Neuron (in vitro differentiated cells): Measurements from ENCODE around the gene MDGA2.
"Not testable (repeated sequence)": the region's sequence is repeated elsewhere in the genome, so short reads cannot be mapped to it uniquely, and the experiment has no call there.

ENCODE experiments used
- H2AFZ ChIP-seq: one replicate; pipeline ENCODE4 v1.6.1; 2013; ENCODE audit warnings: low read depth, mild to moderate bottlenecking, inconsistent platforms, low read length, moderate library complexity
- H3K27me3 ChIP-seq: one replicate; pipeline ENCODE4 v1.6.1; 2013; ENCODE audit warnings: low read length; ENCODE audit not compliant: insufficient read depth
- H3K36me3 ChIP-seq: one replicate; pipeline ENCODE4 v1.6.1; 2013; ENCODE audit warnings: low read length; ENCODE audit not compliant: insufficient read depth
- H3K4me1 ChIP-seq: one replicate; pipeline ENCODE4 v1.6.1; 2013; ENCODE audit warnings: low read length; ENCODE audit not compliant: insufficient read depth
- H3K4me3 ChIP-seq: 2 replicates; pipeline ENCODE4 v1.5.1; 2013; ENCODE audit warnings: mild to moderate bottlenecking, low read length, moderate library complexity
- H3K9me3 ChIP-seq: one replicate; pipeline ENCODE4 v1.6.1; 2013; ENCODE audit warnings: low read length

The MDGA2 gene

GRCh38 chr14:47273939-47274338, 401.5 kb downstream of the MDGA2 start:
- Histone ChIP-seq H2AFZ (no peak overlapping the region), H3K4me1 (peaks cover 3% of the 10 kb centered on the region), H3K9me3 (no peaks in the 10 kb centered on the region), H3K36me3 (no peaks in the 10 kb centered on the region), H3K27me3 (no peaks in the 10 kb centered on the region), H3K4me3 (no peak overlapping the region)

GRCh38 chr14:47270715-47271114, 404.7 kb downstream of the MDGA2 start:
- Histone ChIP-seq H3K9me3 (no peaks in the 10 kb centered on the region), H3K4me1 (no peaks in the 10 kb centered on the region), H3K27me3 (no peaks in the 10 kb centered on the region), H3K4me3 (no peak overlapping the region), H3K36me3 (no peaks in the 10 kb centered on the region), H2AFZ (no peak overlapping the region)

- no peaks in the 10 kb centered on the region for H3K36me3 ChIP-seq
- H2AFZ ChIP-seq: no peak overlapping the region
- no peaks in the 10 kb centered on the region for H3K27me3 ChIP-seq
- H3K9me3 ChIP-seq: no peaks in the 10 kb centered on the region
- H3K4me3 ChIP-seq: no peak overlapping the region
- H3K4me1 ChIP-seq: no peaks in the 10 kb centered on the region
These were observed 405.5 kb downstream of the MDGA2 start for GRCh38 chr14:47269756-47270492.

- no peak overlapping the region for H3K4me3 ChIP-seq
- peaks cover 2% of the 10 kb centered on the region for H3K4me1 ChIP-seq
- H3K27me3 ChIP-seq: no peaks in the 10 kb centered on the region
- H3K9me3 ChIP-seq: no peaks in the 10 kb centered on the region
- no peaks in the 10 kb centered on the region for H3K36me3 ChIP-seq
- H2AFZ ChIP-seq: no peak overlapping the region
These were observed 410.6 kb downstream of the MDGA2 start for GRCh38 chr14:47264842-47265241.

GRCh38 chr14:47262801-47263200, 412.6 kb downstream of the MDGA2 start:
- Histone ChIP-seq H3K36me3 (no peaks in the 10 kb centered on the region), H3K4me3 (no peak overlapping the region), H2AFZ (no peak overlapping the region), H3K9me3 (no peaks in the 10 kb centered on the region), H3K4me1 (peaks cover 2% of the 10 kb centered on the region), H3K27me3 (no peaks in the 10 kb centered on the region)

- Histone ChIP-seq H3K4me1 (peaks cover 6% of the 10 kb centered on the region), H3K4me3 (no peak overlapping the region), H3K27me3 (no peaks in the 10 kb centered on the region), H3K9me3 (no peaks in the 10 kb centered on the region), H3K36me3 (no peaks in the 10 kb centered on the region), H2AFZ (no peak overlapping the region)
These were observed 414.1 kb downstream of the MDGA2 start for GRCh38 chr14:47261350-47261749.

DNA sequence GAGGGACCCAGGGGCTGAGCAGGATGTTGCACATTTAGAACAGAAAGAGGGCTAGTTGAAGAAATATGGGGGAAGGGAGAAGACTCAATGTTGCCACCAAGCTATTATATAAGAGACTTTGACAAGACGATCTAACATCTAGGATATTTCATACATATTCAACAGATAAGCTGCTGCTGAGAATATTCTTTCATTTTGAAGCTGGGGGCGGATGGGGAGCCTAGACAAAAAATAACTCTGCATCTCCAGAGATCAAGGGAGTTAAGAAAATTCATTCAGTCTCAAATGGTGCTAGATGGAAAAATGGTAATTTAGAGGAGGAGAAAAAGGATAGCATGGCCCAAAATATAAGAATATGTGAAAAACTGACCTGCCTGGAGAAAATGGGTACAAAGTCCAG, 415.6 kb downstream of the MDGA2 start:
- H3K9me3 ChIP-seq: no peaks in the 10 kb centered on the region
- peaks cover 6% of the 10 kb centered on the region for H3K4me1 ChIP-seq
- H2AFZ ChIP-seq: no peak overlapping the region
- H3K36me3 ChIP-seq: no peaks in the 10 kb centered on the region
- no peak overlapping the region for H3K4me3 ChIP-seq
- no peaks in the 10 kb centered on the region for H3K27me3 ChIP-seq

GRCh38 chr14:47257013-47257412, 418.4 kb downstream of the MDGA2 start:
- Histone ChIP-seq H3K4me3 (no peak overlapping the region), H3K27me3 (no peaks in the 10 kb centered on the region), H3K4me1 (peaks cover 6% of the 10 kb centered on the region), H2AFZ (no peak overlapping the region), H3K9me3 (no peaks in the 10 kb centered on the region), H3K36me3 (no peaks in the 10 kb centered on the region)

DNA sequence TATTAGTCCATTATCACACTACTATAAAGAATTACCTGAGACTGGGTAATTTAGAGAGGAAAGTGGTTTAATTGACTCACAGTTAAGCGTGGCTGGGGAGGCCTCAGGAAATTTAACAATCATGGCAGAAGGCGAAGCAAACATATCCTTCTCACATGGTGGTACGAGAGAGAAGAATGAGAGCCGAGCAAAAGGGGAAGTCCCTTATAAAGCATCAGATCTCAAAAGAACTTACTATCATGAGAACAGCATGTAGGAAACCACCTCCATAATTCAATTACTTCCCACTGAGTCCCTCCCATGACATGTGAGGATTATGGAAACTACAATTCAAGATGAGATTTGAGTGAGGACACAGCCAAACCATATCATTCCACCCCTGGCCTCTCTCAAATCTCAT, 422.6 kb downstream of the MDGA2 start:
- H3K27me3 ChIP-seq: no peaks in the 10 kb centered on the region
- peaks cover 4% of the 10 kb centered on the region for H3K4me1 ChIP-seq
- H3K9me3 ChIP-seq: no peaks in the 10 kb centered on the region
- H3K4me3 ChIP-seq: no peak overlapping the region
- H2AFZ ChIP-seq: no peak overlapping the region
- H3K36me3 ChIP-seq: no peaks in the 10 kb centered on the region

- no peaks in the 10 kb centered on the region for H3K27me3 ChIP-seq
- no peaks in the 10 kb centered on the region for H3K9me3 ChIP-seq
- H3K36me3 ChIP-seq: no peaks in the 10 kb centered on the region
- no peak overlapping the region for H2AFZ ChIP-seq
- no peak overlapping the region for H3K4me3 ChIP-seq
- no peaks in the 10 kb centered on the region for H3K4me1 ChIP-seq
These were observed 429.0 kb downstream of the MDGA2 start for GRCh38 chr14:47246367-47246766.

GRCh38 chr14:47242579-47242978, 432.8 kb downstream of the MDGA2 start:
- H3K27me3 ChIP-seq, H2AFZ ChIP-seq, H3K4me3 ChIP-seq, H3K9me3 ChIP-seq, H3K4me1 ChIP-seq, H3K36me3 ChIP-seq: not testable (repeated sequence)

- no peaks in the 10 kb centered on the region for H3K4me1 ChIP-seq
- no peaks in the 10 kb centered on the region for H3K9me3 ChIP-seq
- no peak overlapping the region for H2AFZ ChIP-seq
These were observed 434.5 kb downstream of the MDGA2 start for GRCh38 chr14:47240748-47241437.

GRCh38 chr14:47235619-47236018, 439.8 kb downstream of the MDGA2 start:
- Histone ChIP-seq H2AFZ (no peak overlapping the region), H3K4me1 (no peaks in the 10 kb centered on the region), H3K36me3 (no peaks in the 10 kb centered on the region), H3K4me3 (no peak overlapping the region), H3K27me3 (no peaks in the 10 kb centered on the region), H3K9me3 (no peaks in the 10 kb centered on the region)

More at GRCh38 chr14:47240748-47241437, 434.5 kb downstream of the MDGA2 start:
- H3K4me3 ChIP-seq: no peak overlapping the region
- H3K27me3 ChIP-seq: no peaks in the 10 kb centered on the region
- no peaks in the 10 kb centered on the region for H3K36me3 ChIP-seq
